Thymus (tissue), 11 donors: Measurements from ENCODE around the gene THAP11. TPM values are rescaled to one million over a fixed set of nuclear protein-coding genes. Genes with fewer than 3 reads are reported as not detected.
"Not testable (repeated sequence)": the region's sequence is repeated elsewhere in the genome, so short reads cannot be mapped to it uniquely, and the experiment has no call there.

ENCODE experiments used
- DNase-seq, 9 donors: peaks; one replicate each; pipeline ENCODE4 v3.0.0-alpha.2; 2013; ENCODE audit warnings: low spot score in 9 of 9, low read depth in 6 of 9, missing footprints in 1 of 9
- H3K27ac ChIP-seq, 2 donors: one replicate each; pipeline ENCODE4 v1.5.1; 2013; ENCODE audit warnings: control low read depth in 1 of 2, low read depth in 1 of 2, low read length in 1 of 2, mild to moderate bottlenecking in 1 of 2, moderate library complexity in 1 of 2
- H3K27me3 ChIP-seq, 2 donors: one replicate each; pipeline ENCODE4 v1.5.1; 2013; ENCODE audit warnings: low read length in 1 of 2; ENCODE audit not compliant: control insufficient read depth in 2 of 2, insufficient read depth in 1 of 2
- H3K36me3 ChIP-seq, 2 donors: one replicate each; pipeline ENCODE4 v1.5.1; 2013; ENCODE audit warnings: low read length in 1 of 2, mild to moderate bottlenecking in 1 of 2, moderate library complexity in 1 of 2; ENCODE audit not compliant: control insufficient read depth in 2 of 2, insufficient read depth in 2 of 2
- H3K4me1 ChIP-seq, 2 donors: one replicate each; pipeline ENCODE4 v1.5.1; 2013; ENCODE audit warnings: low read length in 2 of 2; ENCODE audit not compliant: control insufficient read depth in 2 of 2, insufficient read depth in 2 of 2
- H3K4me3 ChIP-seq, 2 donors: one replicate each; pipeline ENCODE4 v1.5.1; 2013; ENCODE audit warnings: low read length in 2 of 2, control low read depth in 1 of 2, mild to moderate bottlenecking in 1 of 2
- H3K9me3 ChIP-seq, 2 donors: one replicate each; pipeline ENCODE4 v1.5.1; 2013; ENCODE audit warnings: low read length in 1 of 2, mild to moderate bottlenecking in 1 of 2; ENCODE audit not compliant: control insufficient read depth in 2 of 2, insufficient read depth in 1 of 2
- WGBS: extraction: QIAGEN DNeasy Blood & Tissue Kit; methylation state at CpG from one replicate; pipeline ENCODE4 v1.1.7; 2013; 5-methylcytosine and 5-hydroxymethylcytosine counted together
- polyA plus RNA-seq: library from polyadenylated mRNA; stranded (reverse); fragments of 200-250 nt; gene quantifications from one replicate; pipeline ENCODE4 v1.2.3, GENCODE V29; 2013
- total RNA-seq: library from RNA; stranded (reverse); fragments of 120-200 nt; gene quantifications from one replicate; pipeline ENCODE4 v1.2.4, GENCODE V29; 2013
- donor health status: healthy.

THAP11 gene
- total and polyA plus RNA-seq, 2 donors, result 25.7 to 38.2 TPM

DNA sequence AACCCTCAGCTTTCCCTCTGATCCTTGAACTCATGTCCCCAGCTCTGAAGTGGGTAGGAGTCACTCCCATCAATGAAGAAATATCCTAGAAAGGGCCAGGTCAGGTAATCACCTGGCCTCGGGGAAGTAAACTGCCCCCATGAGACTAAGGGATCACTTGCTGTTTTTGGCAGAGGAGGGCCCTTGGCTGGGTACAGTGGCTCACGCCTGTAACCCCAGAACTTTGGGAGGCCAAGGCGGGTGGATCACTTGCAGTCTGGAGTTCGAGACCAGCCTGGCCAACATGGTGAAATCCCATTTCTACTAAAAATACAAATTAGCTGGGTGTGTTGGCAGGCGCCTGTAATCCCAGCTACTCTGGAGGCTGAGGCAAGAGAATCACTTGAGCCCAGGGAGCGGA lies 21.9 kb downstream of the THAP11 start:
- not testable (repeated sequence) for H3K9me3 ChIP-seq, DNase-seq, H3K27me3 ChIP-seq, H3K4me3 ChIP-seq, H3K4me1 ChIP-seq, H3K27ac ChIP-seq
- 95% methylated on average over 6 of the region's 6 CpGs for WGBS
- H3K36me3 ChIP-seq, result peaks cover 35 to 56% of the 10 kb centered on the region in 2 donors

DNA sequence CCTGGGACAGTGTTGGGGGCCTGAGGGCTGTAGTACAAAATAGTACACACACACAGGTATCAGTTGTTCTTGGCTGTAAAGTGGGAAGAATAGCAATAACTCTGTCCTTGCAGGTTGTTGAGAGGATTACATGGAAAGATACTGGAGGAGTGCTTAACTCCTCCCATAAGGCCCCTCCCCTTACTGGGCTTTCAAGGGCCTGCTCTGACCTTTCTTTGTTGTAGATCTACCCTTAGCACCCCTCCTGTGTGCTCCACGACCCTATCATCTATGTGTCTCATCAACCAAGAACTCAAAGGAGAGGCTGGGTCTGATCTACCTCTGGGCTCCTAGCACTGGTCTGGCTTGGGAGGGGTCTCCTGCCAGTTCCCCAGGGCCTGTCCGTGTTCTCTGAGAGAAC lies 22.5 kb downstream of the THAP11 start:
- peaks cover 37 to 59% of the 10 kb centered on the region in 2 donors for H3K36me3 ChIP-seq
- no peak for DNase-seq
- no peak overlapping the region for H3K4me3 ChIP-seq
- peaks cover 0 to 2% of the 10 kb centered on the region in 2 donors for H3K4me1 ChIP-seq
- no peaks in the 10 kb centered on the region for H3K9me3 ChIP-seq
- no peak overlapping the region for H3K27ac ChIP-seq
- WGBS, result 98% methylated on average over 2 of the region's 2 CpGs
- no peaks in the 10 kb centered on the region for H3K27me3 ChIP-seq

DNA sequence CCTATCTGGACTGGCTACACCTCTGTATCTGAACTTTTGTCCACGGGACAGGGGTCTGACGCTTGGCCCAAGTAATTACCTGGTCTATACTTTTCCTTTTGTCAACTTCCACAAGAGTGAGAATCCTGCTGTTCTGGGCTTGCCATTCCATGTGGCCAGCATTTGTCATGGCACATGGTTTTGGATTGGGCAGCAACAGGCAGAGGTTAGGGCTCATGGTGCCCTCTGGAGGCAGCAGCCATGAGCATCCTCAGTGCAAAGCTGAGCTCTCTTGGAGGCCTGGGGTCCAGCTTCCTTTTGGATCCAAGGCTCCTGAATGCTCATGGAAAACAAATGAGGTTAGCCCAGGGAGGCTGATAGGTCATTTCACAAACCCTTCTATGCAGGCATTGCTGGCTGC lies 23.2 kb downstream of the THAP11 start:
- peak in 2 of 9 donors; percentile 30 to 37 for DNase-seq
- H3K9me3 ChIP-seq, result no peaks in the 10 kb centered on the region
- no peak overlapping the region for H3K4me3 ChIP-seq
- peaks cover 0 to 2% of the 10 kb centered on the region in 2 donors for H3K4me1 ChIP-seq
- no peaks in the 10 kb centered on the region for H3K27me3 ChIP-seq
- H3K36me3 ChIP-seq, result peaks cover 43 to 64% of the 10 kb centered on the region in 2 donors
- H3K27ac ChIP-seq, result no peak overlapping the region
- WGBS, result 96% methylated on average over 2 of the region's 2 CpGs

DNA sequence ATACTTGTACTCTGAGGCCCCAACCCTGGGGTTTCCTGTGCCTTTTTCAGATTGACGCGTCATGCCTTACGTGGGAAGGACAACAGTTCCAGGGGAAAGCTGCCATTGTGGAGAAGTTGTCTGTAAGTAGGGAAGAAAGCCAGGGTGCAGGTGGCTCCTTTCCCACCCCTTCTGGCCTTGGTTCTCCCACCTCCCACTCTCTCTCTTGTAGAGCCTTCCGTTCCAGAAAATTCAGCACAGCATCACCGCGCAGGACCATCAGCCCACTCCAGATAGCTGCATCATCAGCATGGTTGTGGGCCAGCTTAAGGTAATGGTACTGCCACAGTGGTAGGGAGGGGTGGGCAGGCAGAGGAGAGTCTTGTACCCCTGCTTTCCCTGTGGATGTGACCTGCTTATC lies 26.2 kb downstream of the THAP11 start:
- no peaks in the 10 kb centered on the region for H3K9me3 ChIP-seq
- peaks cover 4 to 10% of the 10 kb centered on the region in 2 donors for H3K4me1 ChIP-seq
- H3K27me3 ChIP-seq, result no peaks in the 10 kb centered on the region
- WGBS, result 98% methylated on average over 6 of the region's 6 CpGs
- H3K4me3 ChIP-seq, result no peak overlapping the region
- H3K36me3 ChIP-seq, result peaks cover 38 to 66% of the 10 kb centered on the region in 2 donors
- no peak overlapping the region for H3K27ac ChIP-seq
- no peak for DNase-seq

DNA sequence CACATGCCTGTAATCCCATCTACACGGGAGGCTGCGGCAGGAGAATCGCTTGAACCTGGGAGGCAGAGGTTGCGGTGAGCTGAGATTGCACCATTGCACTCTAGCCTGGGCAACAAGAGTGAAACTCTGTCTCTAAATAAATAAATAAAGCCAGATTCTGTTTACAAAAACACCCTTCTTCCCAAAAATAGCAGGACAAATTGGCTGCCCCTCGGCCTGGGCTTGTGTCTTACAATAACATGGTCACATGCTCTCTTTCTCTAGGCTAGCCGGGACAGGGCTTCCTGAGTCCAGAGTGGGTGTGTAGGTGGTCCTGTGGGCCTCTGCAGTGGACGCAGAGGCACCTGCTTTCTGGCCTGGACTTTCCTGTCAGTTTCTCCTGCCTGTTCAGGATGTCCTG lies 27.5 kb downstream of the THAP11 start:
- peaks cover 12 to 21% of the 10 kb centered on the region in 2 donors for H3K4me1 ChIP-seq
- no peak for DNase-seq
- no peak overlapping the region for H3K4me3 ChIP-seq
- H3K36me3 ChIP-seq, result peaks cover 36 to 64% of the 10 kb centered on the region in 2 donors
- no peak overlapping the region for H3K27ac ChIP-seq
- no peaks in the 10 kb centered on the region for H3K9me3 ChIP-seq
- 97% methylated on average over 7 of the region's 7 CpGs for WGBS
- no peaks in the 10 kb centered on the region for H3K27me3 ChIP-seq

DNA sequence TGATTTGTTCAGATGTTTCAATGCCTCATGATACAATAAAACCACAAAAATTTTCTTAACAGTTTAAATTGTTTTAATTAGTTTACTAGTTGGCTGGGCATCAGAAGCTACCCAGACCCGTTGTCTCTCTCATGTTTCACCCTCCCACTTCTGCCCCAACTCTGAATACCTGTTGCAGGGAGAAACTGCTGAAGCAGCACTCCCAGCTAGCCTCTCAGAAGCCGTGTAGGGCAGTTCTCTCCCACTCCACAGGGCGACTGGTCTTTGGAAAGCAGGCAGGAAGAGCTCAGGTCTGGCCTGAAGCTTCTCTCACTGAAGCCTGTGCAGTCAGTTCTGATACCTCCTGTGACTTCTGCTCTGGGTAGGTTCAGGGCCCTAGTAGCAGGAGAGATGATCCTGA lies 29.1 kb downstream of the THAP11 start:
- H3K36me3 ChIP-seq, result peaks cover 35 to 65% of the 10 kb centered on the region in 2 donors
- DNase-seq, result no peak
- H3K27me3 ChIP-seq, result no peaks in the 10 kb centered on the region
- no peaks in the 10 kb centered on the region for H3K9me3 ChIP-seq
- H3K4me3 ChIP-seq, result no peak overlapping the region
- H3K4me1 ChIP-seq, result peaks cover 13 to 22% of the 10 kb centered on the region in 2 donors
- no peak overlapping the region for H3K27ac ChIP-seq
- 93% methylated on average over 3 of the region's 3 CpGs for WGBS

DNA sequence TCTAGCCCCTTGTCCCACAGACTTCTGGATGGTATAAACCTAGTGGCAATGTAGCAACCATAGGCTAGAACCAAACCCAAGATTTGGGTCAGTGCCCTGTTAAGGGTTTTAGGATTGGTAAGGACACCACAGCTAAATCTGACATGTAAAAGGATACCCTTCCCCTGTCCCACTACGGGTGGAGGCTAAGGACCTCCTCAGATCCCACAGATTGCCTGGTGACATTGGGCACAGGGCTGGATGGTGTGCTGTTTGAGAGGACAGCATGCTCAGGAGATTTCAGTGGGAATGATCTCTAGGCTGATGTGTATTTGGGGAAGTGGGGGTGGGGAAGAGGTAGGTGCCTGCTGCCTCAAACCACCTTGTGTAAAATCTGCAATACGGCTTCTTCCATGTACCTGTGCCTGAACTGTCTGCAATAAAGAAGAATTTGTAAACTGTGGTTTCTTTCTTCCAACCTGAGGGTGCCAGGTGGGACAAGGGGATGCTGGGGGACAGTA lies 30.1 kb downstream of the THAP11 start:
- peak overlapping the region; percentile 86 to 89 for H3K4me3 ChIP-seq
- peak overlapping the region; percentile 59 to 83 for H3K27ac ChIP-seq
- H3K36me3 ChIP-seq, result peaks cover 44 to 67% of the 10 kb centered on the region in 2 donors
- no peaks in the 10 kb centered on the region for H3K9me3 ChIP-seq
- peak in 1 of 9 donors; percentile 9 for DNase-seq
- WGBS, result 69% methylated on average over 2 of the region's 2 CpGs
- no peaks in the 10 kb centered on the region for H3K27me3 ChIP-seq
- peaks cover 13 to 22% of the 10 kb centered on the region in 2 donors for H3K4me1 ChIP-seq

DNA sequence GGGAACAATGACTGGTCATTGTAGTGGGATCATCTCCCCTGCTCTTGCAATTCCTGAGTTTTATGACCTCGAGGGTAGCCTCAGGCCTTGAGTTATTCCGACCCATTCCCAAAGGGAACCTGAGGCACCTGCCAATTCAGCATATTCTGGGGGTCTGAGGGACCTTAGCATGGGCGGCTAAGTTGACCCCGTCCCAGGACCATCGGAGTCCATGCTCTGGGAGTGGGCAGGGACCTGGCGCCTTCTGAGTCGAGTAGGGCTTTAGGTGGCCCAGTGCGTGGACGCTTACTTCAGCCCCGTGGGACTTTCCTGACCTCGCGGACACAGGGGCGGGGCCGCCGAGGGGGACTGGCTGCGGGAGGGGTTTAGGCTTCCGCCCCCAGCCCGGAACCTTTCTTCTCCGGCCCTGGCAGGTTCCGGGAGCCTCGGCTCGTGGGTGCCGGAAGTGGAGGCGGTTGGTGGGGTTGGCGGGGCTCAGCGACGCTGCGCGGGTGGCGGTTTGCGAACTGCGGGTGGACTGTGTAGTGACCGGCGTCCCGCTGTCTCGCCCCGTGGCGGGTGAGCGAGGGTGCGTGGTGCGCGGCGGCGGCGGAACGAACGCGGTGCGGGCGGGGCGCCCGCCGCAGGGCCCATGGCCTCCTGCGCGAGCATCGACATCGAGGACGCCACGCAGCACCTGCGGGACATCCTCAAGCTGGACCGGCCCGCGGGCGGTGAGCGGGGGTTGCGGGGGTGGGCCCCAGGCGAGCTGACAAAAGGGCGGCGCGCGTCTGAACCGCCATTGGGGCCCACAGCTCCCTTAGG lies 30.7 kb downstream of the THAP11 start, which contains the start of gene EDC4:
TSS of gene EDC4 (plus strand) at position 422 of the 804 bp plus-strand sequence. CDS start at position 632, 210 bp downstream.
- peaks cover 0 to 4% of the 10 kb centered on the region in 2 donors for H3K9me3 ChIP-seq
- peaks cover 47 to 67% of the 10 kb centered on the region in 2 donors for H3K36me3 ChIP-seq
- peak within 1 kb of the TSS; percentile 59 to 83 for H3K27ac ChIP-seq
- peaks cover 13 to 22% of the 10 kb centered on the region in 2 donors for H3K4me1 ChIP-seq
- peak in 7 of 9 donors; percentile 62 to 92 (median 80) for DNase-seq
- H3K4me3 ChIP-seq, result peak within 1 kb of the TSS; percentile 86 to 89
- WGBS, result 3% methylated on average over 72 of the region's 72 CpGs
- H3K27me3 ChIP-seq, result no peaks in the 10 kb centered on the region
